Measurements from ENCODE around the gene ITGB4.

The ITGB4 gene

DNA sequence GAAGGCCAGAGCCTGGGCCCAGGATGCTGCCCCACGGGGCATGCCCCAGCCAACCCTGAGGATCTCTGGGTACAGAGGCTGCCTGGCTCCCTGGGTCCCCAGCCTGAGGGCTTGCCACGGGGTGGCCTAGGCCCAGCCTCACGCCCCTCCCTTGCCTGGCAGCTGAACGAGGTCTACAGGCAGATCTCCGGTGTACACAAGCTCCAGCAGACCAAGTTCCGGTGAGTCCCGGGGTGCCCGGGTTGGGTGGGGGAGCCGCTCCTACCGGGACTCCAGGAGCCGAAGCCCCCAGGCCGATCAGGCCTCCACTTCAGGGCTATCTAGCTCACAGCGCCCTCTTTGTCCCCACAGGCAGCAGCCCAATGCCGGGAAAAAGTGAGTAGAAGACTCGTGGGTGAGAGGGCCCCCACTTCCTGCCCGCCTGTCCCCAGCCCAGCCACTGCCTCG is 19.4 kb downstream of the ITGB4 start:
- Mint-ChIP-seq H3K9me3 (no peaks in the 10 kb centered on the region), H3K36me3 (no peaks in the 10 kb centered on the region), H3K27ac (no peak overlapping the region), H3K4me1 (peaks cover 6% of the 10 kb centered on the region), H3K4me3 (no peak overlapping the region), H3K27me3 (peaks cover 6% of the 10 kb centered on the region)
- DNase-seq: no peak
- CTCF ChIA-PET: no interaction called here

DNA sequence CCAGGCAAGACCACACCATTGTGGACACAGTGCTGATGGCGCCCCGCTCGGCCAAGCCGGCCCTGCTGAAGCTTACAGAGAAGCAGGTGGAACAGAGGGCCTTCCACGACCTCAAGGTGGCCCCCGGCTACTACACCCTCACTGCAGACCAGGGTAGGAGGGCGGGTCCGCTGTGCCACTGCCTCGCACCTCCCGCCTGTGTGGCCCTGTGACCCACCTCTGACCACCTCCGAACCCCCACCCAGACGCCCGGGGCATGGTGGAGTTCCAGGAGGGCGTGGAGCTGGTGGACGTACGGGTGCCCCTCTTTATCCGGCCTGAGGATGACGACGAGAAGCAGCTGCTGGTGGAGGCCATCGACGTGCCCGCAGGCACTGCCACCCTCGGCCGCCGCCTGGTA is 21.1 kb downstream of the ITGB4 start:
- H3K36me3 Mint-ChIP-seq: no peaks in the 10 kb centered on the region
- no peak overlapping the region for H3K27ac Mint-ChIP-seq
- no peak overlapping the region for H3K4me3 Mint-ChIP-seq
- H3K9me3 Mint-ChIP-seq: no peaks in the 10 kb centered on the region
- CTCF ChIA-PET: interaction anchor here (0.6 kb wide), 2 partner anchors 108 to 123 kb away, joined by 3 read pairs; no protein-coding TSS in a partner anchor
- DNase-seq: no peak
- H3K27me3 Mint-ChIP-seq: no peaks in the 10 kb centered on the region
- peaks cover 6% of the 10 kb centered on the region for H3K4me1 Mint-ChIP-seq

DNA sequence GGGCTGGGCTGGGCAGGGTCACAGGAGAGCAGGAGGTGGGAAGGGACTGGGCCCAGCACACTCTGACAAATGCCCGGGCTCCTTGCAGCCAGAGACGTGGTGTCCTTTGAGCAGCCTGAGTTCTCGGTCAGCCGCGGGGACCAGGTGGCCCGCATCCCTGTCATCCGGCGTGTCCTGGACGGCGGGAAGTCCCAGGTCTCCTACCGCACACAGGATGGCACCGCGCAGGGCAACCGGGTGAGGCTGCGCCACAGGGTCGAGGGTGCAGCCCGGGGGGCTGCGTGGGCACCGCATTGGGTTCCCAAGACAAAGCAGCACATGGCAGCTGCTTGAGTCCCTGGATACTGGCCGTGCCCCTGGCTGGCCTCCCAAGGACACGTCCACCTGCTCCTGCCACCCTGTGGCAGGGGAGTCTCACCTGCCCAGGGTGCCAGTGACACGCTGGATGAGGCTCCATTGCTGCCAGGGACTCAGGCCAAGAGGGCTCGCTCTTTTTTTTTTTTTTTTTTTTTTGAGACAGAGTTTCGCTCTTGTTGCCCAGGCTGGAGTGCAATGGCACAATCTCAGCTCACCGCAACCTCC is 22.5 kb downstream of the ITGB4 start:
- Mint-ChIP-seq H3K36me3 (no peaks in the 10 kb centered on the region), H3K9me3 (no peaks in the 10 kb centered on the region), H3K27ac (no peak overlapping the region), H3K4me1 (peaks cover 3% of the 10 kb centered on the region), H3K27me3 (peaks cover 4% of the 10 kb centered on the region), H3K4me3 (no peak overlapping the region)
- CTCF ChIA-PET: interaction anchor here (0.6 to 11.5 kb wide), 3 partner anchors 19 to 70 kb away, joined by 3 to 209 read pairs (median 3); no protein-coding TSS in a partner anchor
- DNase-seq: no peak

DNA sequence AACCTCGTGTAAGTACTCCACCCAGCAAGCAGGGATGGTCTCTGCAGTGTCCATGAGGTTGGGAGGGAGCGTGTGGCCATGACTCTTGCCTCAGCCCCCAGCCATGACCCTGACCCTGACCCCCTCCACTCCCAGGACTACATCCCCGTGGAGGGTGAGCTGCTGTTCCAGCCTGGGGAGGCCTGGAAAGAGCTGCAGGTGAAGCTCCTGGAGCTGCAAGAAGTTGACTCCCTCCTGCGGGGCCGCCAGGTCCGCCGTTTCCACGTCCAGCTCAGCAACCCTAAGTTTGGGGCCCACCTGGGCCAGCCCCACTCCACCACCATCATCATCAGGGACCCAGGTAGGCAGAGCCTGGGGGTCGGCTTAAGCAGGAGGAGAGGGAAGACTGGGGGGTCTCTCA is 27.4 kb downstream of the ITGB4 start:
- Mint-ChIP-seq H3K36me3 (no peaks in the 10 kb centered on the region), H3K4me1 (peaks cover 13% of the 10 kb centered on the region), H3K27me3 (peaks cover 31% of the 10 kb centered on the region), H3K9me3 (no peaks in the 10 kb centered on the region), H3K27ac (no peak overlapping the region), H3K4me3 (no peak overlapping the region)
- DNase-seq: no peak
- CTCF ChIA-PET: interaction anchor here (0.6 to 11.5 kb wide), 28 partner anchors 10 to 426 kb away, joined by 3 to 380 read pairs (median 6); partner anchors contain the start of genes GALK1 and SMIM5

DNA sequence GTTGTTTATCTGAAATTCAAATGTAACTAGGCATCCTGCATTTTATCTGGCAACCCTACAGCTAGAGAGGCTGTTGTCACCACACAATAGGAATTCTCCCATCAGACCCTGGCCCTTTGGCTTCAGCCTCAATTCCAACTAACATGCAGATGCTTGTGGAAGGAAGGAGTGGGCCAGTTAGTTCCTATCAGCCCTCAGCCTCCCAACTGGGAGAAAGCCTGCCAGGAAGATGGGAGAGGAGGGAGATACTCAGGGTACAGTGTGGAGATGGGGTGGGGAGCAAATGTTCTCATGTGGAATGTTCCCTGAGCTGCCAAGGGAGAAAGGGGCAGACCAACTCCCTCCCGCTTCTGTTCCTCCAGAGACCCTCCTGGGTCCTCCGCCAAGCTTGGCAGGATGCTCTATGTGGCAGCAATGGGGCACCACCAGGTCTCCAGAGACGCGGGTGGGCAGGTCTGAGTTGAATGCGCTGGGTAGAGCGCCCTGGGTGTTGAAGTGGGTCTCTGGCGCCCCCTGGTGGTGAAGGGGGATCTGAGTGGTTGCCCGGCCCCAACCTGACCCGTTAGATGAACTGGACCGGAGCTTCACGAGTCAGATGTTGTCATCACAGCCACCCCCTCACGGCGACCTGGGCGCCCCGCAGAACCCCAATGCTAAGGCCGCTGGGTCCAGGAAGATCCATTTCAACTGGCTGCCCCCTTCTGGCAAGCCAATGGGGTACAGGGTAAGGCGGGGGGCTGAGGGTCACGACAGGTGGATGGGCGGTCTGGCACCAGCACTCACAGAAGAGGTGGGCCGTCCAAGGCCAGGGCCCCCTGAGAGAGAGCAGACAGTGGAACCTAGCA is 28.5 kb downstream of the ITGB4 start:
- no peaks in the 10 kb centered on the region for H3K9me3 Mint-ChIP-seq
- CTCF ChIA-PET: interaction anchor here (0.6 to 11.5 kb wide), 26 partner anchors 11 to 320 kb away, joined by 3 to 380 read pairs (median 4); partner anchors contain the start of genes GALK1, ITGB4, RECQL5 and SAP30BP

DNA sequence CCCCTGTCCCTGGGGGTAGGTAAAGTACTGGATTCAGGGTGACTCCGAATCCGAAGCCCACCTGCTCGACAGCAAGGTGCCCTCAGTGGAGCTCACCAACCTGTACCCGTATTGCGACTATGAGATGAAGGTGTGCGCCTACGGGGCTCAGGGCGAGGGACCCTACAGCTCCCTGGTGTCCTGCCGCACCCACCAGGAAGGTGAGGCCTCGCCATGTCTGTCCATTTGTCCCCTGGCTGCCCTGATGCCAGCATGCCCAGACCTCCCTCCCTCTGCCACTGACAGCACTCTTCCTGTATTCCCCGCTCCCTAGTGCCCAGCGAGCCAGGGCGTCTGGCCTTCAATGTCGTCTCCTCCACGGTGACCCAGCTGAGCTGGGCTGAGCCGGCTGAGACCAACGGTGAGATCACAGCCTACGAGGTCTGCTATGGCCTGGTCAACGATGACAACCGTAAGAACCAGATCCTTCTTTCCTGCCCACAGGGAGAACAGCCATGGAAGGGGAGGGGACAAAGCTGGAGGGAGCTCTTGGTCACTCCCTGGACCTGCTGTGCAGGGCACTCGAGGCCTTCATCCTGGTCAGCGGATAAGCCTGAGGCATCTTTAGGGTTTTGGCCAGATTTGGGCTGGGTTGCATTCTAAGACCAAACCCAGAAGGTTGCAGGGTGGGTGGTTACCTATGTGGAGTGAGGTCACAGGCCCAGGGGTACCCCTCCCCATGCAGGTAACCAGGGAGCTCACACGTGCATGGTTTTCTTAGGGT is 29.6 kb downstream of the ITGB4 start:
- Mint-ChIP-seq H3K27ac (peak overlapping the region; percentile 24), H3K4me3 (no peak overlapping the region), H3K36me3 (no peaks in the 10 kb centered on the region), H3K27me3 (peaks cover 35% of the 10 kb centered on the region), H3K4me1 (peaks cover 24% of the 10 kb centered on the region), H3K9me3 (no peaks in the 10 kb centered on the region)
- CTCF ChIA-PET: interaction anchor here (0.6 to 11.5 kb wide), 23 partner anchors 11 to 326 kb away, joined by 3 to 380 read pairs (median 5); partner anchors contain the start of genes GALK1, ITGB4, RECQL5 and SMIM5
- DNase-seq: no peak

More for the DNA sequence above, 28.5 kb downstream of the ITGB4 start:
- H3K27me3 Mint-ChIP-seq: peaks cover 33% of the 10 kb centered on the region
- peaks cover 20% of the 10 kb centered on the region for H3K4me1 Mint-ChIP-seq
- DNase-seq: peak; percentile 92
- no peak overlapping the region for H3K4me3 Mint-ChIP-seq
- H3K27ac Mint-ChIP-seq: no peak overlapping the region
- H3K36me3 Mint-ChIP-seq: no peaks in the 10 kb centered on the region

DNA sequence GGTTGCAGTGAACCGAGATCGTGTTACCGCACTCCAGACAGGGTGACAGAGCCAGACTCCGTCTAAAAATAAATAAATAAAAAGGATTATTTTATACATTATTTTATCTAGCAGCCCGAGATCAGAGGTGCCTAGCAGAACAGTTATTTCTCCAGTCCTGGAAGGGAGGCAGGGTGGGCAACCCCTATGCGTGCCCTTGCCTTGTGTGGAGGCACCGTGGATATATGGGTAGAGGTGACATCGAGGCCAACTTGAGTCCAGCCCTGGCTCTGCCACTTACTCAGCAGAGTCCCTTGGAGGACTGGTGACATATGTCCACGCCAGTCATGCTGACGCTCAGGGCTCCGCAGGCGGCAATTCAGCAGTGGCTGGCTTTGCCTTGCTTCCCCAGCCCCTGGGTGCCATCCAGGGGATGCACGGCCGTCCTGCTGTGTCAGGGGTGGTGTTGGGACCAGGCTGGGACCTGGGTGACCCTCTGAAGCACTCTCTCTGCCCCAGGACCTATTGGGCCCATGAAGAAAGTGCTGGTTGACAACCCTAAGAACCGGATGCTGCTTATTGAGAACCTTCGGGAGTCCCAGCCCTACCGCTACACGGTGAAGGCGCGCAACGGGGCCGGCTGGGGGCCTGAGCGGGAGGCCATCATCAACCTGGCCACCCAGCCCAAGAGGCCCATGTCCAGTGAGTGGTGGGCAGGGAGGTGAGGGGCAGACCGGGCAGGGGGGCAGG is 30.6 kb downstream of the ITGB4 start:
- Mint-ChIP-seq H3K9me3 (no peaks in the 10 kb centered on the region), H3K27ac (no peak overlapping the region)

DNA sequence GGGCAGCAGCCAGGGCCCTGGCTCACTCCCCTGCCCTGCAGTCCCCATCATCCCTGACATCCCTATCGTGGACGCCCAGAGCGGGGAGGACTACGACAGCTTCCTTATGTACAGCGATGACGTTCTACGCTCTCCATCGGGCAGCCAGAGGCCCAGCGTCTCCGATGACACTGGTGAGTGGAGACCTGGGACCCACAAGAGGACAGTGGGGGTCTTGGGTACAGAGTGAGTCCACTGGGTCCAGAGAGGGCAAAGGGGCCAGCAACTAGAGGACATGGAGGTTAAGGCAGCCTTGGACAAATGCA is 31.1 kb downstream of the ITGB4 start:
- Mint-ChIP-seq H3K9me3 (no peaks in the 10 kb centered on the region), H3K4me1 (peaks cover 24% of the 10 kb centered on the region), H3K4me3 (no peak overlapping the region), H3K27ac (no peak overlapping the region), H3K36me3 (no peaks in the 10 kb centered on the region), H3K27me3 (peaks cover 35% of the 10 kb centered on the region)
- CTCF ChIA-PET: interaction anchor here (1.1 to 11.5 kb wide), 13 partner anchors 10 to 258 kb away, joined by 3 to 380 read pairs (median 5); partner anchors contain the start of genes GALK1, RECQL5 and SMIM5
- DNase-seq: no peak

More for the DNA sequence above, 30.6 kb downstream of the ITGB4 start:
- Mint-ChIP-seq H3K4me1 (peaks cover 24% of the 10 kb centered on the region), H3K4me3 (no peak overlapping the region), H3K27me3 (peaks cover 35% of the 10 kb centered on the region), H3K36me3 (no peaks in the 10 kb centered on the region)
- CTCF ChIA-PET: interaction anchor here (1.0 to 11.5 kb wide), 13 partner anchors 10 to 327 kb away, joined by 3 to 380 read pairs (median 27); partner anchors contain the start of genes GALK1, RECQL5 and SMIM5
- no peak for DNase-seq

DNA sequence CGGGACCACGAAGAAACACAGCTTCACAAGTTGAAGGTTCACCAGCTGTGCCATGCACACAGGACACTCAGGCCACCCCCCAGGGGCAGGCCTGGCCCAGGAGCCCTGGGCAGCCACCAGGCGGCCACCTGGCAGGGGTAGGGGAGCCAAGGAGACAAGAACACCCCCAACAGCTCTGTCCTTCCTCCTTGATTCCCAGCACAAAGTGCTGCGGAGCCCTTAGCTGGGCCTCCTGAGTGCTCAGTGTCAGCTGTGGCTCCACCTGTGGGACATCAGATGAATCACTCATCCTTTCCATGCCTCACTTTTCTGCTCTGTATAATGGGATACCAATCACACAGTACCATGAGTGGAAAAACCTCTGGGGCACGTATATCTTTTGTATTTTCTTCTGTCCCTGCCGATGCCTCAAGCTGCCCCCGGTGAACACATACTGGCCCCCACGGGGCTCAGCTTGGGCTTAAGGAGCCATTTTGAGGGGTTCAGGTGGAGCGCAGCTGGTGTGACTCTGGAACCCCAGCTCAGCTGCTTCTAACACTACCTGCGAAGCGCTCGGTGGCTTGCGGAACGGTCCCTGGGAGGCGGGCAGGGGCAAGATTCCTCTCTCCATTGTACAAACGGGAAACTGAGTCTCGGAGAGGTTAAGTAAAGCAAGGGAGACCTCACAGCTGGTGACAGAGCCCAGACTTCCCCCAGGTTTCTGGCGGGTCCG is 31.7 kb downstream of the ITGB4 start:
- H3K27ac Mint-ChIP-seq: no peak overlapping the region
- no peaks in the 10 kb centered on the region for H3K9me3 Mint-ChIP-seq
- DNase-seq: no peak
- H3K27me3 Mint-ChIP-seq: peaks cover 32% of the 10 kb centered on the region
- H3K4me3 Mint-ChIP-seq: peak overlapping the region; percentile 54
- CTCF ChIA-PET: interaction anchor here (0.5 to 11.5 kb wide), 46 partner anchors 9 to 258 kb away, joined by 3 to 380 read pairs (median 5); partner anchors contain the start of genes GALK1, SMIM5, TRIM65 and UNC13D
- H3K36me3 Mint-ChIP-seq: no peaks in the 10 kb centered on the region
- H3K4me1 Mint-ChIP-seq: peaks cover 21% of the 10 kb centered on the region

DNA sequence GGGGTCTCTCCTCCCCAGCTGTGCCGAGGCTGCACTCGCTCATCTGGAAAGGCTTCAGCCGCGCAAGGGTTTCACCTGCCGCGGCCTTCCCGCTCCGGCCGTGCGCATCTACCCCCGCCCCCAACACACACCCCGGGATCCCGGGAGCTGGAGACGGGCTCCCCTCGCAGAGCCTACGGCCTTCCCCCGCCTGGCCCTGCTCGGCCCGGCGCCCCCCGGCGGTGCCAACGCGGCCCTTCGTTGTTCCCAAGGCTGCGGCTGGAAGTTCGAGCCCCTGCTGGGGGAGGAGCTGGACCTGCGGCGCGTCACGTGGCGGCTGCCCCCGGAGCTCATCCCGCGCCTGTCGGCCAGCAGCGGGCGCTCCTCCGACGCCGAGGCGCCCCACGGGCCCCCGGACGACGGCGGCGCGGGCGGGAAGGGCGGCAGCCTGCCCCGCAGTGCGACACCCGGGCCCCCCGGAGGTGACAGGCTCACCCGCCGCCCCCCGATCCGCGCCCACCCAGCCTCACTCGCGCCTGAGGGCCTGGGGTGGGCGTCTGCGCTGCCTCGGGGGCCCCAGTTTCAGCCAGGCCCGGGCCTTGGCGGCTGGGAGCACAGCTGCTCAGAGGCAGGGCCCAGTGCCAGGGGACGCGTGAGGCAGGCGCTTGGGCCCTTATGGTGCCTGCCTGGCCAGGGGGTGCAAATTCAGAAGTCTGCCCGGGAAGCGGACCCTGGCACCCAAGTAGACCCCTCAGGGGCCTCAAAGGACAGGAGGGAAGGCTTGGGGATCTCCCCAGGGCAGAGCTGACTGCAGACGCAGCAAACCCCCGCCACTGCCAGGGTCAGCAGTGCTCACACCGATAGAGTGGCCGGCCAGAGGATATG is 32.5 kb downstream of the ITGB4 start:
- CTCF ChIA-PET: interaction anchor here (0.5 to 11.5 kb wide), 49 partner anchors 8 to 257 kb away, joined by 3 to 380 read pairs (median 4); partner anchors contain the start of genes GALK1, SMIM5, TRIM65 and UNC13D
- Mint-ChIP-seq H3K27me3 (peaks cover 31% of the 10 kb centered on the region), H3K36me3 (no peaks in the 10 kb centered on the region), H3K4me1 (peaks cover 21% of the 10 kb centered on the region), H3K9me3 (no peaks in the 10 kb centered on the region), H3K27ac (no peak overlapping the region), H3K4me3 (peak overlapping the region; percentile 54)
- peak; percentile 79 for DNase-seq

DNA sequence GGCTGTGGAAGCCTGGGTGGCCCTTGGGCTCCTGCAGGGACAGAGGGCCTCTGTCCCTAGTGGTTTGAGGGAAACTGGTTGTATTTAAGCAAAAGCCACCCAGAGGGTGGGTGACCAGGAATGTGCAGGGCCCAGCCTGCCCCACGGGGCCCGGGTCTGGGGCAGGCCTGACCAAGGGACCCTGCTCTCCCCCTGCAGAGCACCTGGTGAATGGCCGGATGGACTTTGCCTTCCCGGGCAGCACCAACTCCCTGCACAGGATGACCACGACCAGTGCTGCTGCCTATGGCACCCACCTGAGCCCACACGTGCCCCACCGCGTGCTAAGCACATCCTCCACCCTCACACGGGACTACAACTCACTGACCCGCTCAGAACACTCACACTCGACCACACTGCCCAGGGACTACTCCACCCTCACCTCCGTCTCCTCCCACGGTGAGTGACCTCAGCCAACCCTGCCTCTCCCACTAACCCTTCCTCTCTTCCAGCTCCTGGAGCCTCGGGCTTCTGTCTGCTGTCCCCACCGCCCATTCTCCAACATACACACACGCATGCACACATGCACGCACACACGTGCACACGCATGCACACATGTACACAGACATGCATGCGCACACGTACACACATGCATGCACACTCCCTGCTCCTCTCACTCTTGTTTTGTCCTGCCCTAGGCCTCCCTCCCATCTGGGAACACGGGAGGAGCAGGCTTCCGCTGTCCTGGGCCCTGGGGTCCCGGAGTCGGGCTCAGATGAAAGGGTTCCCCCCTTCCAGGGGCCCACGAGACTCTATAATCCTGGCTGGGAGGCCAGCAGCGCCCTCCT is 33.3 kb downstream of the ITGB4 start:
- H3K4me3 Mint-ChIP-seq: peak overlapping the region; percentile 6
- H3K27me3 Mint-ChIP-seq: peaks cover 29% of the 10 kb centered on the region
- CTCF ChIA-PET: interaction anchor here (1.2 to 11.5 kb wide), 17 partner anchors 7 to 142 kb away, joined by 3 to 380 read pairs (median 8); partner anchors contain the start of genes GALK1, SMIM5 and TRIM65
- no peak for DNase-seq
- H3K36me3 Mint-ChIP-seq: no peaks in the 10 kb centered on the region
- H3K4me1 Mint-ChIP-seq: peaks cover 21% of the 10 kb centered on the region
- H3K27ac Mint-ChIP-seq: peak overlapping the region; percentile 66
- H3K9me3 Mint-ChIP-seq: no peaks in the 10 kb centered on the region

All from activated naive CD4-positive, alpha-beta T cell treated with anti-CD3 and anti-CD28 coated beads, Interleukin-2, amount 10 ng/mL, durations not matched to agents 7 days and 5 days (primary cell).